ENCODE results near the gene TBRG1.

TBRG1 gene

DNA sequence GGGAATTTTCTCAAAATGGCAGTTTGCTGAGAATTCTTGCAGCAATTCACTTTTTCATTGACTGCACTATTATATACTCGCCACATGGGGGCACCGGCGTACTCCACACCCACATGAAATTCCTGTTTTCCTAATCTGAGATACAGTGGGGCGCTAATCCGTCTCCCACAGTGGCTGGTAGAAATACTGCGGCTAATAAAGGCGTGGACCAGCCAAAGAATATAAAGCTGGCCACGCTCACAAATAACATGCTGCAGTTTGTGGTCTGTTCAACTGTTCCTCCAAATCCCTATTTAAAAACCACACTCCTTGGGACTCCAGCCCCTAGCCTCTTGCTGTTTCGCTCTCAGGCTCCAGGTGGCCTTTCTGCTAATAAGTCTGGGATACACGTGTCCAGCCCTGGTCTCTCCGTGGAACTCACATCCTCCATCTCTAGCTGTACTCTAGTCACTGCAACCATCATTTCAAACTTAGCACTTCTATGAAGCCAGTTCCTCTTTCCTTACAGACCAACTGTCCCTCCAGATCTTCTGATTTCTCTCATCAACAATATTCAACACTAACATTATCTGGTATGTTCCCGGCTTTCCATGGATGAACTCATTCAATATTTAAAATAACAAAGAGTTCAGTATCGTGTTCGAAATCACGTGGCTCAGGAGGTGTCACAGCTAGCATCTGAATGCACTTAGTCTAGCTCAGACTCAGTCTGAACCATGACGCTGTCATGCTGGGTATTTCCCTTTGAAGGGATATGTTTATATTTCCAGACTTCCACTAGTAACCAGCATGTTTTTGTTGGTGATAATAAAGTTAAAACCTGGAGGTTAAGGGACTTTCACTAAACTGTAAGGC, 22.0 kb downstream of the TBRG1 start:
- peak overlapping the region; percentile 50 for H3K4me3 ChIP-seq (ENCODE audit: low read depth, low read length)
- DNase-seq: peak; percentile 50
- no peaks in the 10 kb centered on the region for H3K4me1 ChIP-seq

DNA sequence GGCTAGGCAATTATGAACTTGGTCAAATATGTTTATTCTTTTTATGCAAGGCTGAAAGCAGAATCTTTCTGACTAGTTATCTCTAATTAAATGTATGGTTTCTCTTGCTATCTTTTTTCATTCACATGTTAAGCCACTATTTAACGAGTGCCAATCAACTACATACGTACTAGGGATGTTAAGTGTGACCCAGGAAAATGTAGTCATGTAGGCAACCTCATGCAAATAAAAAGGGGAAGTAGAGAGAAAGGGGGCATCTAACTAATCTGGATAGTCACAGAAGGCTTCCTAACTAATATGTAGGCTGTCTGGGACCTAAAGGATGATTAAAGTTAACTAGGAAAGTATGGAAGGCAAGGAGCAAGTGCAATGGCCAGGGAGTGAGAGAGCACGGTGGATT, 23.5 kb downstream of the TBRG1 start:
- no peak for DNase-seq

More for the DNA sequence above, 22.0 kb downstream of the TBRG1 start:
- no peaks in the 10 kb centered on the region for H3K27me3 ChIP-seq
- no peaks in the 10 kb centered on the region for H3K9me3 ChIP-seq
- H3K36me3 ChIP-seq: no peaks in the 10 kb centered on the region
- TF ChIP-seq, protein P1, sequence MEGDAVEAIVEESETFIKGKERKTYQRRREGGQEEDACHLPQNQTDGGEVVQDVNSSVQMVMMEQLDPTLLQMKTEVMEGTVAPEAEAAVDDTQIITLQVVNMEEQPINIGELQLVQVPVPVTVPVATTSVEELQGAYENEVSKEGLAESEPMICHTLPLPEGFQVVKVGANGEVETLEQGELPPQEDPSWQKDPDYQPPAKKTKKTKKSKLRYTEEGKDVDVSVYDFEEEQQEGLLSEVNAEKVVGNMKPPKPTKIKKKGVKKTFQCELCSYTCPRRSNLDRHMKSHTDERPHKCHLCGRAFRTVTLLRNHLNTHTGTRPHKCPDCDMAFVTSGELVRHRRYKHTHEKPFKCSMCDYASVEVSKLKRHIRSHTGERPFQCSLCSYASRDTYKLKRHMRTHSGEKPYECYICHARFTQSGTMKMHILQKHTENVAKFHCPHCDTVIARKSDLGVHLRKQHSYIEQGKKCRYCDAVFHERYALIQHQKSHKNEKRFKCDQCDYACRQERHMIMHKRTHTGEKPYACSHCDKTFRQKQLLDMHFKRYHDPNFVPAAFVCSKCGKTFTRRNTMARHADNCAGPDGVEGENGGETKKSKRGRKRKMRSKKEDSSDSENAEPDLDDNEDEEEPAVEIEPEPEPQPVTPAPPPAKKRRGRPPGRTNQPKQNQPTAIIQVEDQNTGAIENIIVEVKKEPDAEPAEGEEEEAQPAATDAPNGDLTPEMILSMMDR (IDR thresholded peaks at IDR 0.05; ENCODE audit: low read depth, low read length): peak; percentile 83

DNA sequence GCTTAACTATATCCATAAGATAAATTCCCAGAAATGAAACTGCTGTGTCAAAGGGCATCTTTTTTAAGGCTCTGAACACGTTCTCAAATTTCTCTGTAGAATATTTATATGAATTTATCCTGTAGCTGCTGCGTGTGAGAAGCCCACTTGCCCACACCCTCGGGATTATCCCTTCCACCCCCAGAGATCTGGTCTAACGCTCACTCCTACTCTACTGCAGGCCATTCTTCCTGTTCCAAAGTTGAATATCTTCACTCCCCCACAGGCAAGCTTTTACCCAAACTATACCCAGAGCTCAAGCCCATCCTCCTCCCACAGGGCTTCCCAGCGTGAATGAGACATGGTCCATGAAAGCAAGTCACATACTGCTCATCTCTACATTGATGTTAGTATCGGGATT, 25.9 kb downstream of the TBRG1 start:
- H3K4me1 ChIP-seq: no peaks in the 10 kb centered on the region
- no peak overlapping the region for H3K4me3 ChIP-seq (ENCODE audit: low read depth, low read length)
- H3K27me3 ChIP-seq: no peaks in the 10 kb centered on the region; the same call in 1 of the 2 replicates
- H3K9me3 ChIP-seq: no peaks in the 10 kb centered on the region
- TF ChIP-seq, protein P1 (IDR thresholded peaks at IDR 0.05; ENCODE audit: low read depth, low read length): no peak
- no peaks in the 10 kb centered on the region for H3K36me3 ChIP-seq
- no peak for DNase-seq

More for the DNA sequence above, 23.5 kb downstream of the TBRG1 start:
- Histone ChIP-seq H3K4me1 (no peaks in the 10 kb centered on the region), H3K9me3 (no peaks in the 10 kb centered on the region), H3K4me3 (ENCODE audit: low read depth, low read length) (no peak overlapping the region), H3K27me3 (no peaks in the 10 kb centered on the region), H3K36me3 (no peaks in the 10 kb centered on the region)
- TF ChIP-seq, protein P1 (IDR thresholded peaks at IDR 0.05; ENCODE audit: low read depth, low read length): no peak

DNA sequence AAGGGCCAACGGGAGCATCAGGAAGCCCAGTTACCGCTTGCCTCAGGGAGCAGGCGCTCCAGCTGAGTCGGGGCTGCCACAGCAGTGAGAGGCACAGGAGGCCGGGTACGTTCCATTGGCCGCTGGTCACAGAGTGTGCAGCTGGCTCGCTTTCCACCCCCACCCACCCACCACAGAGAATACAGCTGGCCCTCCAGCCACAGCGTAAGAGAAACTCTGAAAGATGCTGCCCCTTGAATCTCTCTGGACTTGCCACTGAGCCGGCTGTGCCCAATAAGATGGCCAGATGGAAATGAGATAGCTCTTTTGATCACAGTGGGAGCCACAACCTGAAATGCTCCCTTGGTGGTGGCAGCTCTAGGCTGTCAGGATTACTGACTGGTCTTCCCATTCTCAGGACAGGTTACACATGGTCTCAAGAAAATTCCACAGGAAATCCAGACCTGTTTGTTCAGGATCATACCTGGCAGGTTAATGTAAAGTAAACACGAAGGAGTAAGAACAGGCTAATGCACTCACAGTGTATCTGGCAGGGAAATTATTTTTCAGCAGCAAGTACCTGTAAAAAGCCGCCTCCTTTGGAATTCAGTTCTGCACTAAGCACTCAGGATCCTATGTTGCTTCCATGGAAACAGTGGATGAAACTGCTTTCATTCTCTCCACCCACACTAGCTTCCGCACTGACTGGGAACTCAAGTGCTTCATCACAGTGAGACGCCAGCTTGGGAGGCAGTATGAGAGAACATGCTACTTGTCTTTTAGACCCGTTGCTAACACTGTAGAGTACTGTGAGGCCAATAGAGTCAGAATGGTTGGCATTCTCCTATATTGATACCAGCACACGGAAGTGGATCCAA, 34.3 kb downstream of the TBRG1 start:
- peak; percentile 14 for DNase-seq
- Histone ChIP-seq H3K9me3 (no peaks in the 10 kb centered on the region), H3K4me1 (no peaks in the 10 kb centered on the region), H3K27me3 (no peaks in the 10 kb centered on the region; the same call in none of the 2 replicates), H3K36me3 (no peaks in the 10 kb centered on the region), H3K4me3 (ENCODE audit: low read depth, low read length) (no peak overlapping the region)
- TF ChIP-seq, protein P1 (IDR thresholded peaks at IDR 0.05; ENCODE audit: low read depth, low read length): no peak

DNA sequence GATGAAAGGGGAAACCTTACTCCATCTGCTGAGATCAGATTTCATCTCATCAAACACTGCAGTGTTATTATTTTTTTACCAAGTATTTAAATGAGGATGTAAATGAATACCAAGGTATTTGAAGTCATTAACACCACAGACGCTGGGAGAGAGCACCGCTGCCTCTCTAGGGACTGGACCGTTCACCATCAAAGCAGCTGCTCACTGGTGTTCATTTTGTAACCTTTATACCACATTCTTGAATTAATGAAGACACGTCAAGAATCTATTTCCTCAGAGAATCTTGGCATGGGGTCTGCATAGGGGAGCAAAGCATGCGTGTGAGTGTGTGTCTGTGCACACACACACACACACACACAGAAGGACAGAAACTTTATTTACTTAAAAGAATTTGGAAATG, 35.2 kb downstream of the TBRG1 start:
- no peak for DNase-seq
- TF ChIP-seq, protein P1 (IDR thresholded peaks at IDR 0.05; ENCODE audit: low read depth, low read length): no peak
- Histone ChIP-seq H3K4me3 (ENCODE audit: low read depth, low read length) (no peak overlapping the region), H3K9me3 (no peaks in the 10 kb centered on the region), H3K27me3 (no peaks in the 10 kb centered on the region; the same call in none of the 2 replicates), H3K36me3 (no peaks in the 10 kb centered on the region), H3K4me1 (no peaks in the 10 kb centered on the region)
